GM23248 (cell line): Measurements from ENCODE around the gene MEGF6. TPM values are rescaled to one million over a fixed set of nuclear protein-coding genes. Genes with fewer than 3 reads are reported as not detected.

ENCODE experiments used
- DNase-seq: peaks from one replicate; pipeline ENCODE4 v3.0.0-alpha.2; 2015
- H2AFZ ChIP-seq: fragments of 200-600 bp; sonication (generic); 2 replicates; pipeline ENCODE4 v1.6.1; 2016; ENCODE audit warnings: antibody characterized with exemption
- H3F3A ChIP-seq: fragments of 200-600 bp; sonication (generic); 2 replicates; pipeline ENCODE4 v1.6.1; 2016; ENCODE audit warnings: mild to moderate bottlenecking, antibody characterized with exemption, mixed run types; ENCODE audit not compliant: insufficient read depth
- H3K27ac ChIP-seq: fragments of 200-600 bp; sonication (generic); 2 replicates; pipeline ENCODE4 v1.5.1; 2016; ENCODE audit warnings: mild to moderate bottlenecking
- H3K27me3 ChIP-seq: fragments of 200-600 bp; sonication (generic); replicated peaks from 2 replicates; pipeline ENCODE4 v1.6.1; 2016; ENCODE audit warnings: mild to moderate bottlenecking; ENCODE audit not compliant: insufficient read depth
- H3K36me3 ChIP-seq: fragments of 200-600 bp; sonication (generic); 2 replicates; pipeline ENCODE4 v1.6.1; 2016; ENCODE audit warnings: low read depth, mild to moderate bottlenecking
- H3K4me1 ChIP-seq: fragments of 200-600 bp; sonication (generic); 2 replicates; pipeline ENCODE4 v1.6.1; 2016; ENCODE audit warnings: mild to moderate bottlenecking; ENCODE audit not compliant: insufficient read depth
- H3K4me2 ChIP-seq: fragments of 200-600 bp; sonication (generic); one replicate; pipeline ENCODE4 v1.6.1; 2016; ENCODE audit warnings: mild to moderate bottlenecking; ENCODE audit not compliant: unreplicated experiment
- H3K4me3 ChIP-seq: fragments of 200-600 bp; sonication (generic); 2 replicates; pipeline ENCODE4 v1.5.1; 2016; ENCODE audit warnings: mild to moderate bottlenecking
- H3K79me2 ChIP-seq: fragments of 200-600 bp; sonication (generic); 2 replicates; pipeline ENCODE4 v1.6.1; 2016; ENCODE audit warnings: mild to moderate bottlenecking; ENCODE audit not compliant: insufficient read depth
- H3K9ac ChIP-seq: fragments of 200-600 bp; sonication (generic); 2 replicates; pipeline ENCODE4 v1.6.1; 2016; ENCODE audit warnings: mild to moderate bottlenecking
- H3K9me2 ChIP-seq: fragments of 200-600 bp; sonication (generic); 2 replicates; pipeline ENCODE4 v1.6.1; 2016; ENCODE audit warnings: mixed run types, mild to moderate bottlenecking, moderate library complexity; ENCODE audit not compliant: insufficient read depth
- H3K9me3 ChIP-seq: fragments of 200-600 bp; sonication (generic); one replicate; pipeline ENCODE4 v1.6.1; 2017; ENCODE audit warnings: low read depth
- H4K20me1 ChIP-seq: fragments of 200-600 bp; sonication (generic); 2 replicates; pipeline ENCODE4 v1.6.0; 2016; ENCODE audit not compliant: insufficient read depth
- EZH2 ChIP-seq: fragments of 200-600 bp; sonication (generic); IDR thresholded peaks from 2 replicates; pipeline ENCODE4 v1.6.1; 2018; ENCODE audit warnings: antibody characterized with exemption, mild to moderate bottlenecking; ENCODE audit not compliant: insufficient read depth, poor library complexity, severe bottlenecking
- EZH2phosphoT487 ChIP-seq: fragments of 200-600 bp; sonication (generic); IDR thresholded peaks from 2 replicates; pipeline ENCODE4 v1.6.1; 2018; ENCODE audit warnings: antibody characterized with exemption, moderate library complexity, mild to moderate bottlenecking, low read depth; ENCODE audit not compliant: insufficient read depth
- whole genome bisulfite sequencing, 2 experiments: methylation state at CpG; one replicate each; pipeline ENCODE4 v1.1.6; 2015 to 2017; ENCODE audit warnings: low lambda C conversion rate in 2 of 2, low coverage in 1 of 2; ENCODE audit errors: missing lambda C conversion rate in 2 of 2; 5-methylcytosine and 5-hydroxymethylcytosine counted together
- in situ Hi-C: fragments of 300-500 bp; cut with MboI; formaldehyde crosslinking; loops from 2 replicates; pipeline ENCODE4 v1.15.0; 2020
- polyA plus RNA-seq: library from polyadenylated mRNA; unstranded; fragments of >200 nt; fragmentation: Nextera tagmentation; extraction: Ambion mirVana; gene quantifications from 2 replicates; pipeline ENCODE4 v1.2.1, GENCODE V29; 2016
- total RNA-seq: library from RNA; depleted of rRNA; stranded (reverse); fragments of >200 nt; shearing (Covaris generic); gene quantifications from 2 replicates; pipeline ENCODE4 v1.2.3, GENCODE V29; 2014

Gene MEGF6
- total and polyA plus RNA-seq, 2 experiments from 2014 or later = 37.9 to 108 TPM

DNA sequence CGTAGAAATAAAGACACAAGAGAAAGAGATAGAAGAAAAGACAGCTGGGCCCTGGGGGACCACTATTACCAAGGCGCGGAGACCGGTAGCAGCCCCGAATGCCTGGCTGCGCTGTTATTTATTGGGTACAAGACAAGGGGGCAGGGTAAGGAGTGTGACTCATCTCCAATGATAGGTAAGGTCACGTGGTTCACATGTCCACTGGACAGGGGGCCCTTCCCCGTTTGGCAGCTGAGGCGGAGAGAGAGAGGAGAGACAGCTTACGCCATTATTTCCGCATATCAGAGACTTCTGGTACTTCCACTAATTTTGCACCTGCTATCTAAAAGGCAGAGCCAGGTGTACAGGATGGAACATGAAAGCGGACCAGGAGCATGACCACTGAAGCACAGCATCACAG, 9.4 kb upstream of the MEGF6 start:
- Histone ChIP-seq H3K9ac (no peak overlapping the region), H4K20me1 (no peaks in the 10 kb centered on the region), H3K79me2 (peaks cover 20% of the 10 kb centered on the region), H3K9me2 (no peaks in the 10 kb centered on the region), H3K27ac (no peak overlapping the region), H3K9me3 (no peaks in the 10 kb centered on the region), H3K4me2 (no peak overlapping the region), H3K4me3 (no peak overlapping the region), H3K4me1 (peaks cover 9% of the 10 kb centered on the region; the same call in 1 of the 2 replicates), H3K36me3 (no peaks in the 10 kb centered on the region), H2AFZ (no peak overlapping the region), H3F3A (no peaks in the 10 kb centered on the region), H3K27me3 (no peaks in the 10 kb centered on the region)
- 77 to 79% methylated on average over 12 of the region's 12 CpGs for WGBS, 2 experiments
- DNase-seq = no peak
- TF ChIP-seq EZH2 = no peak
- no peak for TF ChIP-seq EZH2phosphoT487
- in situ Hi-C loops = loop anchor here (10.0 kb wide), 1 partner anchor 136 kb away; no protein-coding TSS in a partner anchor

DNA sequence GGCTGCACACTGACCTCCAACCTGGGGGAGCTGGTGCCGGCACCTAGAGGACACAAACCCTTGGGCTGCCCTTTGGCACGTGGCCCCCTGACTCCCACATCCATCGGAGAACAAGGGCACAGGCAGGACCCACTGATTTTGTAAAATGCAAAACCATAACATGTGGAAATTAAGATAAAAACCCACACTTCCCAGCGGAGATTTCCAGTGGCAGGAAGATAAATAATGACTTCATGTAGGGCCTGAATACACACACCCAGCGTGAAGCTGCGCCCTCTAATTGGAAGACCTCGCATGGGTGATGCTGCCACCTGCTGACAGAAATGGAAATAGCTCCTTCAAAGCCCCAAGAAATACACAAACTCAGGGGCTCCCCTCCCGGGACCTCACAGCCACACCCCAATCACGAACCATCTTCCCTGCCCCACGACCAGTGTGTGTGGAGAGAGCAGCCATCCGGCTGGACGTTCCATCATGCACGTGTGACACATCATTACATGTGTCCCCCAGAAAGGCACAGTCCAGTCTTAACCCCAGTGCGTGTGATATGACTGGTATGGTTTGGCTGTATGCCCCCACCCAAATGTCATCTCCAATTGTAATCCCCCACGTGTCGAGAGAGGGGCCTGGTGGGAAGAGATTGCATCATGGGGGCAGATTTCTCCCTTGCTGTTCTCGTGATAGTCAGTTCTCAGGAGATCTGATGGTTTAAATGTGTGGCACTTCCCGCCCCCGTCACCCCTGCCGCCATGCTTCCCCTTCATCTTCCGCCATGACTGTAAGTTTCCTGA, 7.8 kb upstream of the MEGF6 start:
- Histone ChIP-seq H4K20me1 (no peaks in the 10 kb centered on the region), H3K4me2 (no peak overlapping the region), H3K9me2 (no peaks in the 10 kb centered on the region), H2AFZ (no peak overlapping the region), H3K27me3 (no peaks in the 10 kb centered on the region), H3K79me2 (peaks cover 14% of the 10 kb centered on the region), H3F3A (no peaks in the 10 kb centered on the region), H3K9me3 (no peaks in the 10 kb centered on the region), H3K4me3 (no peak overlapping the region), H3K4me1 (peaks cover 7% of the 10 kb centered on the region; the same call in 1 of the 2 replicates), H3K27ac (no peak overlapping the region), H3K36me3 (no peaks in the 10 kb centered on the region), H3K9ac (no peak overlapping the region)
- TF ChIP-seq EZH2phosphoT487 (no peak), EZH2 (no peak)
- in situ Hi-C loops = no loop called here
- DNase-seq = peak; percentile 87
- WGBS, 2 experiments = 17 to 19% methylated on average over 21 of the region's 21 CpGs

DNA sequence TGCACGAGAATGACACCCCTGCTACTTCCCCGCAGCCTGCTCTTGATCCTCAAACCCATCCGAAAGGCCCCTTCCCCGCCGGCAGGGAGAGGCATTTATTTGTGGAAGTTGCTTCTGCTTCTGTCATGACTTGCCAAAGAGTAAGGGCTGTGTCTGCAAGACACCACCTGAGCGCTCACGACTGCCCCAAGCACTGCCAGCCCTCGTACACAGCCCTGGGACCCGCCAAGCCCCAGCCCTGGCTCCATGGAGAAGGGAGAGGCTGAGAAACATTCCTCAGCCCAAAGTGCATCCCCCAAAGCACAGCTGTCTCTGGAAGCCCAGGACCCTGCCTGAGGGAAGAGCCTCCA, 7.2 kb upstream of the MEGF6 start:
- Histone ChIP-seq H3F3A (no peaks in the 10 kb centered on the region), H3K4me2 (no peak overlapping the region), H3K79me2 (peaks cover 8% of the 10 kb centered on the region), H4K20me1 (no peaks in the 10 kb centered on the region), H3K4me3 (no peak overlapping the region), H3K9ac (no peak overlapping the region), H3K9me2 (no peaks in the 10 kb centered on the region), H3K27me3 (no peaks in the 10 kb centered on the region), H2AFZ (no peak overlapping the region), H3K4me1 (peaks cover 5% of the 10 kb centered on the region; the same call in 1 of the 2 replicates), H3K36me3 (no peaks in the 10 kb centered on the region), H3K9me3 (no peaks in the 10 kb centered on the region), H3K27ac (no peak overlapping the region)
- DNase-seq = no peak
- TF ChIP-seq EZH2phosphoT487 (no peak), EZH2 (no peak)
- WGBS, 2 experiments = 77 to 92% methylated on average over 9 of the region's 9 CpGs
- in situ Hi-C loops = no loop called here

DNA sequence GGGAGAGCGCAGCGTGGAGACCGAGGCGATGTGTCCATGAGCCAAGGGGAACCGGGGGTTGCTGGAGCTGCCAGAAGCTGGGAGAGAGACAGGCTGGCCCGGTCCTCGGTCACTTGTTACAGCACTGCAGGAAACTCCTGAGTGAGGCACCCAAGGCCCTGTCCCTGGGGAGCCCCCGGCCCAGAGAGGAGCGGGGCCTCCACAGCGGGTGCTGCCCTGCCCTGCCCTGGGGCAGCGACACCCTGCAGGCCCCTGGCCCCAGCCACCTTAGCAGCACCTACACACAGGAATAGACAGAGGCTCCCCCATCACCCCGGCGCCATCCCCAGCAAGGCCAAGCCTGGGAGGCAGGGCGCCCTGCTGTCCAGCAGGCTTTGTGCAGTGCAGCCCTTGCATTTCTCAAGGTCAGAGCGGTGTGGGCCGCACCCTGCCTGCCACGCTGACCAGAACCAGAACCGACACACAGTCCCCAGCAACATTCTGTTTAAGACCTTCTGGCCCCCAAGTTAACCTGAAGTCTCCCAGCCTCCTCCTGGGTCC, 6.6 kb upstream of the MEGF6 start:
- no peaks in the 10 kb centered on the region for H3K36me3 ChIP-seq
- no peaks in the 10 kb centered on the region for H3F3A ChIP-seq
- H2AFZ ChIP-seq = no peak overlapping the region
- no peaks in the 10 kb centered on the region for H3K9me3 ChIP-seq
- no peaks in the 10 kb centered on the region for H3K4me1 ChIP-seq
- no peak overlapping the region for H3K9ac ChIP-seq
- H4K20me1 ChIP-seq = no peaks in the 10 kb centered on the region
- WGBS, 2 experiments = 67 to 71% methylated on average over 13 to 18 of the region's 18 CpGs
- H3K9me2 ChIP-seq = no peaks in the 10 kb centered on the region
- DNase-seq = no peak
- H3K4me3 ChIP-seq = no peak overlapping the region
- H3K79me2 ChIP-seq = peaks cover 2% of the 10 kb centered on the region
- H3K4me2 ChIP-seq = no peak overlapping the region
- no peak for TF ChIP-seq EZH2phosphoT487
- no peak for TF ChIP-seq EZH2
- in situ Hi-C loops = no loop called here
- no peaks in the 10 kb centered on the region for H3K27me3 ChIP-seq
- no peak overlapping the region for H3K27ac ChIP-seq
